Measurements from ENCODE around the gene GOLGA6L2.
"Not testable (repeated sequence)": the region's sequence is repeated elsewhere in the genome, so short reads cannot be mapped to it uniquely, and the experiment has no call there.

The GOLGA6L2 gene

DNA sequence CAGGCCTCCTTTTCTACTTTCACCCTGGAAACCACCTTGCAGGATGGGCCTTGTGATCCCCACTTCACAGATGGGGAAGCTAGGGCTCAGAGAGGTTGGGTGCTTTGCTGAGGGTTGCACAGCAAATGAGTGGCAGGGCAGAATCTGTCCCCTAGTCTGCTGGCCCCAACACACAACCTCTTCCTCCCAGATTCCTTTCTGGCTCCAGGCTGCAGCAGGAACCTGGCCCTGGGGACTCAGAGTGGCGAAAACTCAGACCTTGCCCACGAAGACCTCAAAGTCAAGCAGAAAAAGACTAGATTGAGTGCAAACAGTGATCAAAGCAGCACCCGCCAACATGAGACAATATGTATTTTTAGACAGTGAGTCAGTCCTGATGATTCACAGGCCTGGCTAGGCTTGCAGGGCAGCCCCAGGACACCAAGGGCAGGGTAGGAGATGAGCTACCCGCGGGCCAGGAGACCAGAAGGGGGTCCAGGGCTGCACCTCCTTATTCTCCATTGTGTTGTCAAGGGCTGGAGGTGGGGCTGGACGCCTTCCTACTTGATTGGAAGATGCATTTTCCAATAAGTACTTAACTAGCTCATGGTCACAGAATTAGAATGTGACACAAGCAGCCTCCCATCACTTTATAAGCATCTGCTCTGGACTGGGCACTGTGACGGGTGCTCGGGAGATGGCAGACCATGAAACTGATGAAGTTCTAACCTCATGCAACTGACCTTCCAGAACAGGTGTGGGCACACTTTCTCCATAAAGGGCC, 23.9 kb downstream of the GOLGA6L2 start:
- no peak for DNase-seq

DNA sequence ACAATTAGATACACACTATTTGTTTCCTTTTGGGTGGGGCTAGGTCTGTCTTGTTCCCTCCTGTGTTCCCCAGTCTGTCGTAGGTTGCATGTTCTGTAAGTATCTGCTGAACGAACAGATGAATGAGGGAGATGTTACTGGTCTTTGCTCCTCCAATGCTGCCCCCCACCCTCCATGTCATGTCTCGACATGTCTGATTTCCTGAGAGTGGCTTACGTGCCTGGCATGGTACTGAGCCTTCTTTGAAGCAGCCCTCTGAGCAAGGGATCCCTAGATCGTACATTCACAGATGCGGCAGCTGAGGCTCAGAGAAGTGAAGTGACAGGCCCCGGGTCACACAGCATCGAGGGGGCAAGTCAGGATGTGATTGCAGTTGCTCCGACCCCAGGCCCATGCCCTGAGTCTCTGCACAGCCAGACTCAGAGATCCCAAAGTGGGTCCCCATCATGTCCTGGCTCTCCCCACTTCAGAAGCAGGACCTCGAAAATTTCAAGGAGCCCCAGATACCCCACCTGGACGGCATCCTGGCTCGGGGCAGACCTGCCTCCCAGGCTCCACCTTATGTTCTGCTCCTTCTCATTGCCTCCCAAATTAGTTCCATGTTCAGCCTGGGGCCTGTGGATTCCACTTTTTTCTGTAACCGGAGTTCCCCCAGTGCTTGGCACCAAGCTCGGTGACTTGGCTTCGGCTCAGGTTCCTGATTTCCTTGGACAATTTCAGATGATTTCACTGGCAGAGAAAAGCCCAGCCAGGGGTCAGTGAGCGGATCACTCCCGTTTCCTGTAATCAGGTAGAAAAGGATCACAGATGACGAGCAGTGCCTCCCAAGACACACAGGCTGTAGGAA, 24.7 kb downstream of the GOLGA6L2 start:
- no peak for DNase-seq

DNA sequence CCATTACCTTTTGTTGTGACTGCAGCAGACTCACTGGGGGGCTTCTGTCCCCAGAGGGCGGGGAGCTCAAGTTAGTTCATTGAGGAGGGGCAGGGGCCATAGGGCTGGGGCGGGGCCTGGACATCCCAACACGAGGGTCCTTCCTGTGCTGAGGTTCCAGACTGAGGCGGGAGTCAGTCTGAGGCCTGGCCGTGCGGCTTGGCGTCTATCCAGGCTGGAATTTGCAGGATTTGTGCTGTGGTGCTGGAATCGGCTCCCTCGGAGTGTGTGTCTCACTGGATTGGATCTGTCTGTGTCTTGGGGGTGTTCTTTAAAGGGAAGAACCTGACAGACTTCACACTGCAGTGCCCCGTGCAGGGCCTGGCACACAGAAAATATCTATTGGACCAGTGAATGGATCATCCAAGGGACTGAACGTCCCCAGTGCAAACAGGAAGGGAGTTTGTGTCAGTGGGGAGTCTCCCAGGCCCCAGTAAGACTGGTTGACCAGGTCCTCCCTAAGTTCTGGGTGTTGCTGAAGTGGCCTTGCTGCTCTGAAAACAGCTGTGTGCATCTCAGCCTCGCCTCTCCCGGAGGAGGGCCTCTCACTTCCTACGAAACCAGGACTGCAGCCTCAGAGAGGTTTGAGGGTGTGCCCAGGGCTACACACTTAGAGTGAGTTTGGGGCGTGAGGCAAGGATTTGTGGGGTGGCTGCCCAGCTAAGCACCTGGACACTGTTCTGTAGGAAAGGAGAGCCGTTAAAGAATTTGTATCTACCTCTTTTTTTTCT, 26.1 kb downstream of the GOLGA6L2 start:
- no peak for DNase-seq

DNA sequence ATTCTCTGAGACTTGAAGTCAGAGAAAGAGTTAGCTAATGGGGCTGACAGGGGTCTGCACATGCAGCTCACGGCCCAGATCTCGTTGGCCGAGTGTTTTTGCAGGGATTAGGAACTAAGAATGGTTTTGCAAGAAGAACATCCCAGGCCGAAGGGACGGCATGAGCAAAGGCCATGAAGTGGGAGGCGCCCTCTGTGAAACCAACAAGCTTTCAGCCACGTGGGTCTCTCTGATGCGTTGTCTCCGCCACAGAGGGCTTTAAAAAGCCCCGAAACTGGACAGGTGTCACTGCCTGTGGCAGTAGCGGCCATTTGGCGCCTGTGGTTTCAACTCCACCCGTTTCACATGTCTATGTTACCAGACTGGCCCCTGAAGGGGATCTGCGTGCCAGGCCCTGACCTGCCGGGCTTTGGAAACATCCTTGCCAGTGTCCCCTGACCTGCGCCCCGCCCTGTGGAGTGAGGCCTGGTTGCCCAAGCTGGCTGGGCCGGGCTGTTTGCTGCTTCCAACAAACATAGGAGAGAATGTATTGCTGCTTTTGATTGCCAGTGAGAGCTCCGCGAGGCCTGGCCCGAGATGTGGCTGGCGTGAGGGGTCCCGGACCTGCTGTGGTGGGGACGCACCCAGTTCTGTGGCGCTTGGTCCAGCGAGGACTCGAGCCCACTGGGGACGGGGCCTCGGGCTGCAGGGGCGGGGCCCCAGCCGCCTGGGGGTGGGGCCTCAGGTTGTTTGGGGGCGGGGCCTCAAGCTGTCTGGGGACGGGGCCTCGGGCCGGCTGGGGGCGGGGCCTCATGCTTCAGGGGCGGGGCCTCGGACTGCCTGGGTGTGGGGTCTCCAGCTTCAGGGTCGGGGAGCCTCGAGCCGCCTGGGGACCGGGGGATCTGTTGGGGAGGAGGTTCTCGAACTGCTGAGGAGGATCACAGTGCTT, 30.4 kb downstream of the GOLGA6L2 start:
- no peak for DNase-seq

DNA sequence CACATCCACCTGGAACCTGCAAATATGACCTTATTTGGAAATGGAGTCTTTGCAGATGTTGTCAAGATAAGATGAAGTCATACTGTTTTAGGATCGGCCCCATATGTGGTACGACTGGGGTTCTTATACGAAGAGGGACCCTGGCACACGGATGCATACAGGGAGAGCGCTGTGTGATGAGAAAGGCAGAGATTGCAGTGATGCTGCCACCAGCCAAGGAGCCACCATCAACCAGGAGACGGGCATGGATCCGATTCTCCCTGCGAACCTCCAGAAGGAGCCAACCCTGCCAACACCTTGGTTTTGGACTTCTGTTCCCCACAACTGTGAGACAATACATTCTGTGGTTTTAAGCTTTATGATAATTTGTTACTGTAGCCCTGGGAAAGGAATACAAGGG, 31.2 kb downstream of the GOLGA6L2 start:
- not testable (repeated sequence) for DNase-seq

DNA sequence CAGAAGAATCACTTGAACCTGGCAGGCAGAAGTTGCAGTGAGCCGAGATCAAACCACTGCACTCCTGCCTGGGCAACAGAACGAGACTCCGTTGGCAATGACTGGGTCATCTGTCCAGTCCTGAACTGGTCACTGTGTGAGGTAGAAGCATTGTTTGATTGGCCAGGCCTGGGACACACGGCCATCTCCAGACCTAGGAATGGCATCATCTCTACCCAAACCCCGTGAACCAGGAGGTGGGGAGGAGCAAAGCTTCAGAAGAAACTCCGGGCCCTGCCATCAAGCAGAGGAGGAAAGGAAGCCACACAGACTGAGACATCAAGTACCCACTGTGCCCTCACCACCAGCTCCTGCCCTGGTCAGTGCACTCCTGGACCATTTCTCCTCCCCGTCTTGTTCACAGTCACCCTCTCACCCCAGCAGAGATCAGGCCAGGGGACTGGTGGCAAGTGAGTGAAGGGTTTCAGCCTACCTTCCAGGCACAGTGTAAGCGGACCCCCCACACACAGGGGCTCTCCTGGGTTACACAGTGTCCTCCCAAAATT, 31.6 kb downstream of the GOLGA6L2 start:
- no peak for DNase-seq

DNA sequence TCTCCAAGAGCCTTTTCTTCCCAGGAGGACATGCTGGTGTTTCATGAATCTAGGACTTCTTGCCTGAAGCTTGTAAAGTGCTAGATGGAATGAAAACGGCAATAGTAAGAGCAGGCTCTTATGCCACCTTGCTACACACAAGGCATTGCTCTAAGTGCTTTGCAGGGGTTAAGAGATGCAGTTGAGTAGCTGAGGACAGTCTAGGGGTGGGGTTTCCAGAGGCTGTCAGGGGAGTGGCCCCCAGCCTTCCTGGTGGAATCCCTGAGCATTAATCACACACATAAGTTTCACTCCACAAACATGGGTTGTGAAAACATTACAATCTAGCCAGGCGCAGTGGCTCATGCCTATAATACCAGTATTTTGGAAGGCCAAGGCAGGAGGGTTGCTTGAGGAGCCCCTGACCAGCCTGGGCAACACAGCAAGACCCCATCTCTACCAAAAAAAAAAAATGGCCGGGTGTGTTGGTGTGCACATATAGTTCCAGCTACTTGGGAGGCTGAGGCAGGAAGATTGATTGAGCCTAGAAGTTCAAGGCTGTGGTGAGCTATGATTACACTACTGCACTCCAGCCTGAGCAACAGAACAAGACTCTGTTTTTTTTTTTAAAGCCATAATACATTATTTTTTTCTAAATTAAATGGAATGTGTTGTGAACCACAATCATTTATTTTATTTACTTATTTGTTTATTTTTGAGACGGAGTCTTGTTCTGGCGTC, 34.0 kb downstream of the GOLGA6L2 start:
- not testable (repeated sequence) for DNase-seq

DNA sequence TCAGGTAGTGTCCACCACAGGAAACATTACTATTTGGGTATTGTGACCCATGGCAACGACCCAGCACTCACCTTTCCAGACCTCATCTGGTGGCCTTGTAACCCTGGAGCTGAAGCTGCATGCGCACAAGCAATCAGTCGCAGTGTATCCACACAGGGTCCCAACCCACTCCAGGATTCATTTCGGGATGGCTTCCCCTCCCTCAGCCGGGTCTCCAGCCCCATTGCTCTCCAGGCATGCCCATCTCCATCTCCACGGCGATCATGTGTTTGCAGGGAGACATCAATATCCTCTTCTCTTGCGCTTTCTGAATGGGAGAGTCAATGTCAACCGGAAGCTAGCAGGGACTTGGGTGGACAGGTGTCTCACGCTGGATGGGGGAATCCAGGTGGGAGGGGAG, 35.2 kb downstream of the GOLGA6L2 start:
- DNase-seq: no peak

DNA sequence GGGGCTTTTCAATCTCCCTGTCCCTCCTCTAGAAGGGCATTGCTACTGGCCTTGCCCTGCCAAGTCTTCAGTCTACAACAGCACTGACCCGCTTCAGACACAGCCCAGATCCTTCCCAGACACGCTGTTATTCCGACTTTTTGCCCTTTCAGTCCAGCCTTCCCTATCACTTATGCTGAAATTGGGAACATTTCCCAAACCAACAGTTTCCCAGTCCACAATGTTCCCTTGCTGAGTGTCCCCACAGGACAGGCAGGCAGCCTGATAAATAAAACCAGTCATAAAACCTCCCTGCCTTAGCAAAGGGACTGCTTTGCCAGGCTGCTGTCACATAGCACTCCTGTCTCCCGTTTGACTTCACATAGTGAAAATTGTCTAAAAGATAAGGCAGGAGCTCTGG, 43.5 kb downstream of the GOLGA6L2 start:
- DNase-seq: no peak

DNA sequence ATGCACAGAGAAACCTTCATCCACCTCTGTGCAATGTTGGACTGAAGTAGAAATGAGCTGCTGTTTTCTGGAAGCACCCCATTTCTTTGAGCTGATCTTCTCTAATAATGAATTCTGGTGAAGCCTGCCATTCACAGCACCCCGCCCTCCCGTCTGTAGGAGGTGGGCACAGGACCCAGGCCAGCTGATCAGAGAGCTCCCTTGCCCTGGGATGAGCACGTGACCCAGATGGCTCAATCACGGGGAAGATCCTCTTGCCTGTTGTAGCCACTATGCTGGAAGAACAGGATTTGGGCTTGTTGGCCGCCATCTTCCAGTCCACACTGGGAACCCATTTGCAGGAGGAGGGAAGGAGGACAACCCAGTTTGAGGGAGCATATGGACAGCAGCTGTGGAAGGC, 44.5 kb downstream of the GOLGA6L2 start:
- no peak for DNase-seq

DNA sequence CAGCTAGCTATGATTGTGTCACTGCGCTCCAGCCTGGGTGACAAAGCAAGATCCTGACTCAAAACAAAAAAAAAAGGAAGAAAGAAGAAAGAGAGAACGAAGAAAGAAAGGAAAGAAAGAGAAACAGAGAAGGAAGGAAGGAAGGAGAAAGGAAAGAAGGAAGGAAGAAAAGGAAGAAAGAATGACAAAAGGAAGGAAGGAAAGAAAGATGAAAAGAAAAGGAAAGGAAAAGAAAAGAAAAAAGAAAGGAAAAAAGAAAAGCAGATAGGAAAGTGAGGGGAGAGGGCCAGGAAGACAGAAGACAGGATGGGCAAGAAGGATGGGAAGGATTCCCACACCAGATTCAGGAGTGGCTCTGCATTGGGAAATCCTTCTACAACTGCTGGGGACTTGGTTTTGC, 44.9 kb downstream of the GOLGA6L2 start:
- no peak for DNase-seq

DNA sequence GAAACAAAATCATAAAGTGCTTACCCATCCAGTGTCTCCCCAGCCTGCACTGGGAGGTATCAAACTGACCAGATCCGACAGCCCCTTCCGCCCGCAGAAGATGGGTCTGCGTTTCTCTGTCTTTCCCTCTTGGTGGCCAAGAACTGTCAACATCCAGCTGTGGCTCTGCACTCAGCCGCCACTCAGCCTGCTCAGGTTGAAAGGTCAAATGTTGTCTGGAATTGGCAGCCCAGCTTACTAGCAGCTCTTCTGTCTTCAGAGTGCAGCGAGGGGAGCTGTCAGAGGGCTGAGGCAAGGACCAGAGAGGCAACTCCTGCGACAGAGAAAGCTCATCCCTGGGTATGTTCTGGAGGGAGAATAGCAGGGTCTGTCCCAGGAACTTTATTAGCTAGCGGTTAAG, 45.4 kb downstream of the GOLGA6L2 start:
- DNase-seq: no peak

DNA sequence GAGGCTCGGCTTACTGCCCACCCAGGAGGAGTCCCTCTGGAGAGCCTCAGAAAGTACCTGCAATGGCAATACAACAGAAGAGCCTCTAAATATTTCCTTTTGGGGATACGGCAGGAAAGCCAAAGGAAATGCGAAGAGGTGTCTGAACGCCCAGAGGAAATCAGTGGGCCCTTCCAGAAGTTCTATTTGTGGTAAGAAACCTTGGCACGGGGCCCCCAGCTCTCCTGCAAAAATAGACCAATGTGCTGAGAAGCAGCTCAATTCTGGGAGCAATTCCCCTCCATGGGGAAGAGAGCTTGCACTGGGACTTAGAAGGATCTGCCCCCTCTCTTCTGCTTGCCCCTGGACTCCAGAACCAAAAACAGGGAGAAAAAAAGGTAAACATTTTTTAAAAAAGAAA, 47.8 kb downstream of the GOLGA6L2 start:
- not testable (repeated sequence) for DNase-seq

DNA sequence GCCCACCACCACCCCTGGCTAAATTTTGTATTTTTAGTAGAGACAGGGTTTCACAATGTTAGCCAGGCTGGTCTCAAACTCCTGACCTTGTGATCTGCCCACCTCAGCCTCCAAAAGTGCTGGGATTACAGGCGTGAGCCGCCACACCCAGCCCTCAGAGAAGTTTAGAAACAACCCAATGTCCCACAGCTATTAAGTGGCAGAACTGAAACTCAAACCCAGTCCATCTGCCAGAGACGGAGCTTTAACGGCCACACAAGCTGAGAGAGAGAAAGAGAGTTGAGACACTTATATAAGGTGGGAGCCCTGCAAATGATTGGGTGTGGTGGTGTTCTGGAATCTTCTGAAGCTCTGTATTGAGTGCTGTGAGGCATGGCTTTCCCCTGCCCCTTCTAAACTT, 48.7 kb downstream of the GOLGA6L2 start:
- DNase-seq: not testable (repeated sequence)

DNA sequence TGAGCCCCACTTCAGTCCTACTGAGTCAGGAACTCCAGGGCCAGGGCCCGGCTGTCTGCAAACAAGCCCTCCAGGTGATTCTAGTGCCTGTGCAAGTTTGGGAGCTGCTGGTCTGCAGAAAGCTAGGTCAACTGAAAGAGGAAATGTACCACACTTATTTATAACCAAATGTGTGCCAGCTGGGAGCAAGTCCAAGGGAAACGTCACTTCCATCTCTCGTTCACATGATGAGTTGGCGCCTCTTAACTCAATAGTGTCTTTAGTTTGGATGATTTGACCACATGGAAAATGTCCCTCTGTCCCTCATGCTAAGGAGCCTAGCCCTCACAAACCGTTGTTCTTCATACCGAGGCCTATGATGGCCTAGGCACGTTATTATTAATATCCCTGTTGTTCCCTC, 49.3 kb downstream of the GOLGA6L2 start:
- DNase-seq: no peak

DNA sequence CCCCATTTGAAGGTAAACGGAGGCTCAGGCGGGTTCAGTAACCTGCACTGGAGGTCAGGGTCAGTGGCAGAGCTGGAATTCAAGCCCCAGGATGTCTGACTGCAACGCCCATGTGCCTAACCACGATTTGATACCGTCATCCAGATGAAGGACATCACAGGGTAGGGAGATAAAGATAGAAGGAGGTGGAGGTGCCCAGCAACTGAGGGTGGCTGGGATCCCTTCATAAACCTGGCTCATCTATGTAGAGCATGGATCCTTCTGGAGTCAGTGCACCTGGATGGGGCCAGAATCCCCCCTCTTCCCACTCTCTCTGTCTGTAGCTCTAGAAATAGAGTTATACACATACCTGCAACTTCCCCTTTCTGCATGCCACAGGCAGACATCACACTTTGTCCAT, 51.2 kb downstream of the GOLGA6L2 start:
- DNase-seq: no peak

DNA sequence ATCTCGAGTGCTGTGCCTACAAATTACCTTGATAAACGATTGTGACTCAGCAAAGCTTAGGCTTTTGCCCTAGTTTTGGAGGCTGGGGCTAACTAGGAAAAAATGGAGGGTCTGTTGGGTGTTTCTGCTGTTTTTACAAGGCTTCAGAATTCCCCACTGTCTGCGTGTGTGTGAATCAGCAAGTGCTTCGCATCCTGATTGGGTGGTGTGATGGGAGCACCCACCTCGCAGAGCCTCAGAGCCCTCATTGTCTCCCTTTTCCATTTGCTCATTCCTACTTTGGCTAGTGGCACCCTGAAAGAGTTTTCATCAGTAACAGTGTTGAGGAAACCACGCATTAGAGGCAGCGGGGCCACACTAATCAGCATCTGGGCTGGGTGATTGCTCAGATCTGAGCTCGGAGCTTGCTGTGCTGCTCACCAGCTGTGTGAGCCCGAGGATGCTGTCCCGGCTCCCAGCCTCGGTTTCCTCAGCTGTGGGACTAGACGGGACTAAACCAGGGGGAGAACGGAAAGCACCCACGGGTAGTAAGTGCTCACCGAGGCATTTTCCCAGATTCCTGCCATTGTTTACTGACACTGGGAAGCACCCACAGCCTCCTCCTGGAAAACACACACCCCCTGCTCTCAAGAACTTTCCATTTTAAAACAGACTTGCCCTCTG, 51.9 kb downstream of the GOLGA6L2 start:
- no peak for DNase-seq

Data from NCI-H1092 treated with DMSO at 0.1 percent for 48 hours (cell line).